Esophagus muscularis mucosa (tissue), 4 donors: Measurements from ENCODE around the gene VAX1. TPM values are rescaled to one million over a fixed set of nuclear protein-coding genes. Genes with fewer than 3 reads are reported as not detected.
"Not testable (repeated sequence)": the region's sequence is repeated elsewhere in the genome, so short reads cannot be mapped to it uniquely, and the experiment has no call there.

ENCODE experiments used
- DNase-seq: peaks from one replicate; pipeline ENCODE4 v3.0.0-alpha.2; 2017; ENCODE audit errors: extremely low spot score
- H3K27ac ChIP-seq, 4 donors: fragments of 200-600 bp; sonication (generic); replicated peaks in 1 of 4; 1 replicate in 3 of 4; 2 replicates in 1 of 4; pipeline ENCODE4 v1.5.1; 2016 to 2019; ENCODE audit warnings: mild to moderate bottlenecking in 1 of 4
- H3K27me3 ChIP-seq, 4 donors: fragments of 200-600 bp; sonication (generic); one replicate each; pipeline versions ENCODE4 v1.5.1 to v1.6.0; 2016 to 2019
- H3K36me3 ChIP-seq, 4 donors: fragments of 200-600 bp; sonication (generic); one replicate each; pipeline ENCODE4 v1.5.1; 2016 to 2019
- H3K4me1 ChIP-seq, 4 donors: fragments of 200-600 bp; sonication (generic); one replicate each; pipeline ENCODE4 v1.5.1; 2016 to 2019
- H3K4me3 ChIP-seq, 4 donors: fragments of 200-600 bp; sonication (generic); 1 replicate in 2 of 4; 2 replicates in 2 of 4; pipeline ENCODE4 v1.5.1; 2016 to 2019; ENCODE audit warnings: mild to moderate bottlenecking in 4 of 4, moderate library complexity in 1 of 4
- H3K9me3 ChIP-seq, 4 donors: fragments of 200-600 bp; sonication (generic); 1 replicate in 3 of 4; 2 replicates in 1 of 4; pipeline ENCODE4 v1.5.1; 2016 to 2019
- EP300 ChIP-seq: sonication (generic); formaldehyde crosslinking; IDR thresholded peaks from one replicate; pipeline ENCODE4 v1.6.1; 2017; ENCODE audit warnings: antibody characterized with exemption
- POLR2A ChIP-seq: fragments of 450-650 bp; IDR thresholded peaks from one replicate; pipeline ENCODE4 v1.6.1; 2017; ENCODE audit warnings: antibody characterized with exemption, moderate library complexity, mild to moderate bottlenecking, low read depth
- POLR2AphosphoS5 ChIP-seq, 2 donors: sonication (generic); formaldehyde crosslinking; IDR thresholded peaks; one replicate each; pipeline ENCODE4 v1.6.1; 2017; ENCODE audit warnings: antibody characterized with exemption in 2 of 2
- WGBS: methylation state at CpG from one replicate; pipeline ENCODE4 v1.1.5; 2018; 5-methylcytosine and 5-hydroxymethylcytosine counted together
- intact Hi-C: fragments of 100-400 bp; cut with DNase I; formaldehyde crosslinking; loops from one replicate; pipeline ENCODE4 v1.15.1; 2023
- total RNA-seq, 4 donors: library from RNA; depleted of rRNA; stranded (reverse); fragments of >200 nt; gene quantifications; one replicate each; pipeline versions ENCODE4 v1.1.0 to v1.2.1, GENCODE V29; 2016
- TF ChIP-seq, protein P1 (sequence below), 3 experiments: fragments of 200-600 bp in 2 of 3; fragments of 450-650 bp in 1 of 3; sonication (generic) in 2 of 3; IDR thresholded peaks; one replicate each; pipeline ENCODE4 v1.5.1; 2017 to 2019; ENCODE audit warnings: antibody characterized with exemption in 3 of 3, mild to moderate bottlenecking in 2 of 3, moderate library complexity in 1 of 3

The VAX1 gene
- not detected for total RNA-seq

DNA sequence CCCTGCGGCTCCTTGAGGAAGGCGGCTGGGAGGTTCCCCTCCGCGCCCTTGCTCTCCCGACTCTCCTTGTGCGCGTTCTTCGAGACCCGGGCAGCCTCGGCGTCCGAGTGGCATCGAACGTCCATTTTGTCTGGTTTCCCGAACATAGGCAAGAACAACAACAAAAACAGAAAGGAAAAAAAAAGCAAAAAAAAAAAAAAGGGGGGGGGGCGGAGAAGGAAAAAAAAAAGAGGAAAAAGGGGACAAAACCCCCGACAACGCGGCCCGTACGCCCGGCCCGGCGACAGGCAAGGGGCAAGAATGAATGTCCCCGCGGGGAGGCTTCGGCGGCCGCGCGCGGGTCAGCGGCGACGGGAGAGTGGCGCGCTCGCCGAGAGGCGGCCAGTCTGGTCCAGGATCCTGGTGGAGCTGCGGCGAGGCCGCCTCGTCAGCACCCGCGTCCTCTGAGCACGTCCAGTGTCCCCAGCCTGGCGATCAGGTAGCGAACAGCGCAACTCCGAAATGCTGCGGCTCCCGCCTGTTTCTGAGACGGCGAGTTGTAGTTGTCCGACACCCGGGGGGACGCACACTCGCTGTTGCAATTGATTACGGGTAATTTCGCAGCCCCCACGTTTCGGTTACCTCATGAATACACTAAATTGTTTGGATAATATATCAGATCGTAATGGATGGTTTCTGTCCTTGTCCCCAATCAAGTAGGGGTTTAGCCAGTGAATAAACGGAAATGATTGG lies at the start of gene VAX1:
TSS of gene VAX1 (minus strand) at position 360 of the 732 bp plus-strand sequence. CDS start at position 146, 214 bp downstream.
- Histone ChIP-seq H3K27me3 (peaks cover 0 to 100% (median 76%) of the 10 kb centered on the region in 4 donors), H3K4me3 (peak within 1 kb of the TSS; percentile 42 to 52 (median 46)), H3K36me3 (no peaks in the 10 kb centered on the region), H3K27ac (no peak within 1 kb of the TSS), H3K4me1 (peaks cover 27 to 63% (median 53%) of the 10 kb centered on the region in 4 donors), H3K9me3 (no peaks in the 10 kb centered on the region)
- DNase-seq, result no peak
- TF ChIP-seq POLR2AphosphoS5 (IDR thresholded peaks at IDR 0.05) (no peak), POLR2A (no peak)
- TF ChIP-seq, protein P1, sequence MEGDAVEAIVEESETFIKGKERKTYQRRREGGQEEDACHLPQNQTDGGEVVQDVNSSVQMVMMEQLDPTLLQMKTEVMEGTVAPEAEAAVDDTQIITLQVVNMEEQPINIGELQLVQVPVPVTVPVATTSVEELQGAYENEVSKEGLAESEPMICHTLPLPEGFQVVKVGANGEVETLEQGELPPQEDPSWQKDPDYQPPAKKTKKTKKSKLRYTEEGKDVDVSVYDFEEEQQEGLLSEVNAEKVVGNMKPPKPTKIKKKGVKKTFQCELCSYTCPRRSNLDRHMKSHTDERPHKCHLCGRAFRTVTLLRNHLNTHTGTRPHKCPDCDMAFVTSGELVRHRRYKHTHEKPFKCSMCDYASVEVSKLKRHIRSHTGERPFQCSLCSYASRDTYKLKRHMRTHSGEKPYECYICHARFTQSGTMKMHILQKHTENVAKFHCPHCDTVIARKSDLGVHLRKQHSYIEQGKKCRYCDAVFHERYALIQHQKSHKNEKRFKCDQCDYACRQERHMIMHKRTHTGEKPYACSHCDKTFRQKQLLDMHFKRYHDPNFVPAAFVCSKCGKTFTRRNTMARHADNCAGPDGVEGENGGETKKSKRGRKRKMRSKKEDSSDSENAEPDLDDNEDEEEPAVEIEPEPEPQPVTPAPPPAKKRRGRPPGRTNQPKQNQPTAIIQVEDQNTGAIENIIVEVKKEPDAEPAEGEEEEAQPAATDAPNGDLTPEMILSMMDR (IDR thresholded peaks at IDR 0.05), result no peak
- intact Hi-C loops, result no loop called here
- WGBS, result 6% methylated on average over 28 of the region's 65 CpGs

GRCh38 chr10:117186832-117187615 lies 49.0 kb upstream of the VAX1 start:
- Histone ChIP-seq H3K36me3 (no peaks in the 10 kb centered on the region), H3K27me3 (peaks cover 0 to 17% (median 0%) of the 10 kb centered on the region in 4 donors), H3K9me3 (peaks cover 0 to 10% (median 6%) of the 10 kb centered on the region in 4 donors), H3K4me1 (no peaks in the 10 kb centered on the region), H3K4me3 (no peak overlapping the region), H3K27ac (no peak overlapping the region)
- intact Hi-C loops, result no loop called here
- no peak for TF ChIP-seq POLR2A
- no peak for TF ChIP-seq POLR2AphosphoS5 (IDR thresholded peaks at IDR 0.05)
- TF ChIP-seq, protein P1 (IDR thresholded peaks at IDR 0.05), result no peak
- no peak for TF ChIP-seq EP300
- DNase-seq, result no peak
- WGBS, result 69% methylated on average over 4 of the region's 4 CpGs

- H3K4me3 ChIP-seq, H3K27ac ChIP-seq, H3K4me1 ChIP-seq, DNase-seq, intact Hi-C loops, H3K36me3 ChIP-seq: not testable (repeated sequence)
- Histone ChIP-seq H3K27me3 (peaks cover 0 to 28% (median 0%) of the 10 kb centered on the region in 4 donors), H3K9me3 (peaks cover 0 to 10% (median 6%) of the 10 kb centered on the region in 4 donors)
- 90% methylated on average over 3 of the region's 4 CpGs for WGBS
Observed at GRCh38 chr10:117185817-117186216, 47.7 kb upstream of the VAX1 start.

- TF ChIP-seq POLR2A (no peak), EP300 (no peak), POLR2AphosphoS5 (IDR thresholded peaks at IDR 0.05) (no peak)
- TF ChIP-seq, protein P1 (IDR thresholded peaks at IDR 0.05), result no peak
- intact Hi-C loops, result no loop called here
- H3K36me3 ChIP-seq, result no peaks in the 10 kb centered on the region
- 74% methylated on average over 3 of the region's 3 CpGs for WGBS
- peaks cover 0 to 36% (median 0%) of the 10 kb centered on the region in 4 donors for H3K27me3 ChIP-seq
- no peak overlapping the region for H3K4me3 ChIP-seq
- H3K27ac ChIP-seq, result no peak overlapping the region
- no peak for DNase-seq
- peaks cover 0 to 9% (median 6%) of the 10 kb centered on the region in 4 donors for H3K9me3 ChIP-seq
- H3K4me1 ChIP-seq, result no peaks in the 10 kb centered on the region
Observed at GRCh38 chr10:117184821-117185220, 46.8 kb upstream of the VAX1 start.

DNA sequence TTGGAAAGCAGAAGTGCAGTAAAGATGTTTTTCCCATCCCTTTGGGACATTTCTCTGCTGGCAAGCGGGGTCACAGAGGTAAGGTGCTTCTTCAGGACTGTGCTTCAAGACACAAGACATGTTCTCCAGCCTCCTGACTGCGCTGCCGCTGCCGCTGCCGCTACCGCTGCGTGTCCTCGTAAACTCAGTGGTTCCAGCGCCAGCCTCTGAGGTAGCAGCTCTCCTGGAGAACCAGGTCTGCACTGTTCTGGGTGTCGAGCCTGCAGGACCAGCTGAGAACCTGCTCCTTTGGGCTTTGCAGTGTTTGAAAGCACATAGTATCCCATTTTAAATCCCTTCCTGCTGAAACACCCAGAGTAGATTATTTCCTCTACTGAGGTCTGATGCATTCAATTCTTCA lies 46.2 kb upstream of the VAX1 start:
- WGBS, result 96% methylated on average over 10 of the region's 10 CpGs
- intact Hi-C loops, result no loop called here
- Histone ChIP-seq H3K27me3 (peaks cover 0 to 42% (median 0%) of the 10 kb centered on the region in 4 donors), H3K4me3 (no peak overlapping the region), H3K36me3 (no peaks in the 10 kb centered on the region), H3K9me3 (peaks cover 0 to 8% (median 5%) of the 10 kb centered on the region in 4 donors), H3K27ac (no peak overlapping the region), H3K4me1 (no peaks in the 10 kb centered on the region)
- no peak for TF ChIP-seq EP300
- TF ChIP-seq, protein P1 (IDR thresholded peaks at IDR 0.05), result no peak
- DNase-seq, result no peak
